Mononuclear cell (primary cell): ENCODE measurements around the gene LEMD3. TPM values are rescaled to one million over a fixed set of nuclear protein-coding genes. Genes with fewer than 3 reads are reported as not detected.

Source experiments
- H3K27me3 ChIP-seq: 2 replicates; pipeline ENCODE4 v1.6.0; 2011; ENCODE audit warnings: low read length, control low read depth; ENCODE audit not compliant: insufficient read depth
- H3K4me1 ChIP-seq: 2 replicates; pipeline ENCODE4 v1.5.1; 2011; ENCODE audit warnings: mild to moderate bottlenecking, low read length, control low read depth; ENCODE audit not compliant: insufficient read depth
- H3K4me3 ChIP-seq: 2 replicates; pipeline ENCODE4 v1.5.1; 2011; ENCODE audit warnings: mild to moderate bottlenecking, low read length, moderate library complexity
- H3K9me3 ChIP-seq: 2 replicates; pipeline ENCODE4 v1.5.1; 2011; ENCODE audit warnings: low read depth, mild to moderate bottlenecking, control low read depth, low read length
- total RNA-seq: library from RNA; depleted of rRNA; stranded (reverse); fragments of >200 nt; gene quantifications from one replicate; pipeline ENCODE4 v1.2.3, GENCODE V29; 2012

Gene LEMD3
- total RNA-seq, 1 donor, result 55.9 TPM

DNA sequence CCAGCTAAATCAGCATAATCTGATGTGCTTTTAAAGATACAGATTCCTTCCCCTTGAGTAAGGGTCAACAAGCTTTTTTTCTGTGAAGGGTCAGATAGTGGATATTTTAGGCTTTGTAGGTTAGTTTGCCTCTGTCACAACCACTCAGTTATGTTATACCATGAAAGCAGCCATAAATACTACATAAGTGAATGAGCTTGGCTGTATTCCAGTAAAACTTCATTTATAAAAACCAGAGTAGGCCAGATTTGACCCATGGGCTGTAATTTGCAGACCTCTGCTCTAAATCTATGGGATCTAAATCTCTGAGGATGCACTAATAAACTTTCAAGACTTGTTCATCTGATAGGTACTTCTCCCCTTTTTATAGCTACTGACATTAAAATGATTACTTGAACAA, 47.7 kb downstream of the LEMD3 start:
- Histone ChIP-seq H3K4me1 (no peaks in the 10 kb centered on the region), H3K9me3 (peaks cover 19% of the 10 kb centered on the region), H3K4me3 (no peak overlapping the region), H3K27me3 (no peaks in the 10 kb centered on the region)

DNA sequence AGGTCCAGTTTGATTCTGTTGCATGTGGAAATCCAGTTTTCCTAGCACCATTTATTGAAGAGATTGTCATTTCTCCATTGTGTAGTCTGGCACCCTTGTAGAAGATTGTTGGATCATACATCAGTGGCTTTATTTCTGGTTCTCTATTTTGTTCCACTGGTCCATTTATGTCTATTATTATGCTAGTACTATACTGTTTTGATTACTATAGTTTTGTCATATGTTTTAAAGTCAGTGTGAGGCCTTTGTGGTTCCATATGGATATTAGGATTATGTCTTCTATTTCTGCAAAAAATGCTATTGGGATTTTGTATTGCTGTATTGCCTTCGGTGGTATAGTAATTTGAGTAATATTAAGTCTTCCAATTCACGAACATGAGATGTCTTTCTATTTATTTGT, 51.4 kb downstream of the LEMD3 start:
- H3K4me1 ChIP-seq, result no peaks in the 10 kb centered on the region
- peaks cover 21% of the 10 kb centered on the region for H3K9me3 ChIP-seq
- H3K27me3 ChIP-seq, result no peaks in the 10 kb centered on the region
- H3K4me3 ChIP-seq, result no peak overlapping the region

DNA sequence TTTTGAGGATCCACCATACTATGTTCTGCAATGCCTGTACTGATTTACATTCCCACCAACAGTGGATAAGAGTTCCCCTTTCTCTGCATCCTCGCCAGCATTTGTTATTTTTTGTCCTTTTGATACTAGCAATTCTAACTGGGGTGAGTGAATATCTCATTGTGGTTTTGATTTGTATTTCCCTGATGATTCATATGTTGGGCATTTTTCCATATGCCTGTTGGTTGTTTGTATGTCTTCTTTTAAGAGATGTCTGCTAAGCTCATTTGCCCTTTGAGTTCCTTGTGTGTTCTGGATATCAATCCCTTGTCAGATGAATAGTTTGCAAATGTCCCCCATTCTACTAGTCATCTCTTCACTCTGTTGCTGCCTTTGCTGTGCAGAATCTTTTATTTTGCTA, 60.1 kb downstream of the LEMD3 start:
- Histone ChIP-seq H3K4me3 (no peak overlapping the region), H3K4me1 (no peaks in the 10 kb centered on the region), H3K9me3 (peaks cover 21% of the 10 kb centered on the region), H3K27me3 (no peaks in the 10 kb centered on the region)

DNA sequence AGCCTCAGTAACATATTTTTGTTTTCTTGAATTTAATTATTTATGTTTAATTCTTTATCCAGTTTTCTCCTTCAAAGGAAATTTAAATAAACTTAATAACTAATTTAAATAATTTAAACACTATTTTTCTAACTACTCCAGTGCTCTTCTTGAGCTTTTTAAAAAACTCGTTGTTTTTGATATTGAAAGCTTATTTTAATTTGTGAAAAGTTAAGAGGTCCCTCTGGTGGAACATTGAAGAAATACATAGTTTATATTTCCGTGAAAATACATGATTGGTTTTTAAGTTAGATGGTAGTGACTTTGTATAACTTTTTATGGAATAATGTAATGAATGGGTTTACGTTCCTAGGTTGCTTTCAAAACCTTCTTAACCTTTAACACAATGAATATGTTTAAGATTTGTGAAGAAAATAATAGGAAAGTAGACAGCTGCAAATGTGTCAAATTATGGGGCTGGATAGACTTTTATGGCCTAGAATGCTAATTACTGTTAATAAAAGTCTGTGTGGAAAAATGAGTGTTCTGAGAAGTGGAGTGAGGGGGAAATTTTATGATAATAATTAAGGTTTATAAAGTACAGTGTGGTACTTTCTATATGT, 63.2 kb downstream of the LEMD3 start:
- H3K27me3 ChIP-seq, result no peaks in the 10 kb centered on the region
- H3K4me3 ChIP-seq, result no peak overlapping the region

DNA sequence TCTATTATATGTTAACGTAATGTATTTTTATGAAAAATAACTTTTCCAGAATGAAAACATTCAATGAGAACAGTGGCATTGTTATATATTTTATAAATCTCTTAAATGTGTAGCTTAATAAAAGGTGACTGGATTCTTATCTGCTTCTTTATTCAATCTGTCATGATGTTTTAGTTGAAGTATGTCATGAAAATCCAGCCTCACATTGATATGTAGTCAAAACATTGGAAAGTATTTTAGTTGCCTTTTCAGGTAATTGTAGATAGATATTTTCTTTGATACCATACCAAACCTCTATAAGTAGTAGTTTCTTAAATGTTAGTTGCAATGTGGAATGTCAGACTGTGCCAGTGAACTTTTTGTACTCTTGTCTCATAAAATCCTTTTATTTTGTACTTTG, 67.8 kb downstream of the LEMD3 start:
- Histone ChIP-seq H3K4me3 (no peak overlapping the region), H3K4me1 (no peaks in the 10 kb centered on the region), H3K9me3 (no peaks in the 10 kb centered on the region), H3K27me3 (no peaks in the 10 kb centered on the region)

More for the DNA sequence above, 63.2 kb downstream of the LEMD3 start:
- Histone ChIP-seq H3K4me1 (no peaks in the 10 kb centered on the region), H3K9me3 (peaks cover 21% of the 10 kb centered on the region)

DNA sequence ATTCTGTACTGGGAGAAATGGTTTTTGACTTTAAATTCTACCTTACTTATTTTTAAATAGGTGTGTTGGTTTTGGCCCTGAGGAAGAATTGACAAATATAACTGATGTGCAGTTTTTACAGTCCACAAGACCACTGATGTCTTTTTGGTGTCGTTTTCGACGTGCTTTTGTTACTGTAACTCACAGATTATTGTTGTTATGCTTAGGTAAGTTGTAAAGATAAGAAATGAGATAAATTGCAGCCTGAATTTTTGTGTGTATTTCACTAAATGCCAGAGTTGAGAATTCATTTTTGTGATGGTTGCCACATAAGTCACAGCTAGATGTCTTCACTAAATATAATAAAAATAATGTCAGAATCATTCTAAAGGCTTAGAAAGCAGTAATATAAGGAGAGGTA, 69.2 kb downstream of the LEMD3 start:
- Histone ChIP-seq H3K4me1 (no peaks in the 10 kb centered on the region), H3K4me3 (no peak overlapping the region), H3K27me3 (no peaks in the 10 kb centered on the region), H3K9me3 (no peaks in the 10 kb centered on the region)

DNA sequence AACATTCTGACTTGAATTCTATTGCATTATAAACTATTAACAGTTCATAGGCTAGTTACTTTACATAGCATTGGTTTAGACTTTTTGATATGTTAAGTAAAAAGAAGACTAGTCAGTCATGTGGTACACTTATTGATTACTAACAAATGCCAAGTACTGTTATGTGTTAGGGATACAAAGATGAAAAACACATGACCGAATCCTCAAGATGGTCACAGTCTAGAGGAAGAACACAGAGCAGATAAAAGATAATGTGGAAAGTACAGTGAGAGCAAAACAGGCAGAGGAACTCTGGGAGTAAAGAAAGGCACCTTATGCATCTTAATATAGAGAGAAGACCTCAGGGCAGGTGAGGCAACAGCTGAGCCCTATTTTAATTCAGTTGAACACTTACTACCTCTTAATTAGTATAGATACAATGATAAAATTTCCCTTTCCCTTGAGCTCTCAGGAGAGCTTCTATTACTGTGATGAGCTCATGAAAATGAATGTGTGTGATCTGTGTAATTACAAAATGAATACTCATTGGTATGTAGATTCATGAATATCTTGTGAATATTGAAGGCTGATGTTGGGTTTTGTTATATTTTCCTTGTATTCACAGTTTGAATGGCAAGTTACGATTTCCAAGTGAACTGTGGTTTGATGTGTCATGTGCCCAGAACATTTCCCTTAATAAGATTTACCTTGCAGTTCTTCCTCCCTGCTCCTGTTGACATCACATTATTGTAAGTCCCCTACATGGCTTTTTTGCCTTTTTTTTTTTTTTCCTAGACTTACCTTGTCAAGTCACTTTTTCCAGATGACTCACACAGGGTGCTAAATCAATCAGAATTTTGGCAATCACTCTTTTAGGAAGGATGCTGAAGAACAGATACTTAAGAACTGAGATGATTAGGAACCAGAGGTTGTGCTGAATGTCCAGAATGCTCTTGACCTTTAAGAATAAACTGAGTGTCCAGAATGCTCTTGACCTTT, 79.6 kb downstream of the LEMD3 start:
- Histone ChIP-seq H3K4me3 (no peak overlapping the region), H3K27me3 (no peaks in the 10 kb centered on the region), H3K9me3 (no peaks in the 10 kb centered on the region), H3K4me1 (no peaks in the 10 kb centered on the region)

DNA sequence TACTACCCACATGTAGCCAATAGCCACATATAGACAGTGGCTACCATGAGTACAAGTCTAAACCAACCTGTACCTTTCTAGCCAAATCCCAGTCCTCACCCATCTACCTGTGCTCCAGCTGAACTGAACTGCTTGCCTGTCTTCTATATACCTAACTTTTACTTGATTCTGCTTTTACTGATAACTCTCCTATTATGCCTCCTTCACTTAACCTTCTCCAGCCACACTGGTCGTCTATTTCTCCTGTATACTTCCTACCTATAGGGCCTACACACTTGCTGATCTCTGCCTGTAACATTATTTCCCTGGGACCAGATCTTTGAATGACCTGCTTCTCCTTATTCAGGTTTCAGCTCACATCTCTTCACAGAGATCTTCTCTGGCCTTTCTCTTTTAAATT, 83.1 kb downstream of the LEMD3 start:
- H3K9me3 ChIP-seq, result no peaks in the 10 kb centered on the region
- H3K27me3 ChIP-seq, result no peaks in the 10 kb centered on the region
- H3K4me1 ChIP-seq, result no peaks in the 10 kb centered on the region
- no peak overlapping the region for H3K4me3 ChIP-seq

DNA sequence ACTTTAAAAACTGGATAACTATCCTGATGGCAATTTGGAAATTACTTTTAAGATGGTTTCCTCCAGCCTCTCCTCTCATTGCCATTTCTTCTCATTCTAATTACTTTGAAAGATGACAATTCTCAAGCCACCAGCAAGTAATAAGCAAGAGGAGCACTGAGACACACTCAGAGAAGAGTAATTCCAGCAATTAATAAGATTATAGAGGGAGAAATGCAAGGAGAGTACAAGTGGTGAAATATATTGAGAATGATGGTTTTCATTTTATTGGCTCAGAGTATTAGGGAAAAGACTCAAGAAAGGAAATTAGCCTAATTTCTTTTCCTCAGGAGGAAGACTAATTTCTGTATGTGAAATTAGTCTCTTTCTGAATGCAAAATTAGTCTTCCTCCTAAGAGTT, 88.6 kb downstream of the LEMD3 start:
- Histone ChIP-seq H3K4me1 (no peaks in the 10 kb centered on the region), H3K27me3 (no peaks in the 10 kb centered on the region), H3K4me3 (no peak overlapping the region), H3K9me3 (no peaks in the 10 kb centered on the region)

DNA sequence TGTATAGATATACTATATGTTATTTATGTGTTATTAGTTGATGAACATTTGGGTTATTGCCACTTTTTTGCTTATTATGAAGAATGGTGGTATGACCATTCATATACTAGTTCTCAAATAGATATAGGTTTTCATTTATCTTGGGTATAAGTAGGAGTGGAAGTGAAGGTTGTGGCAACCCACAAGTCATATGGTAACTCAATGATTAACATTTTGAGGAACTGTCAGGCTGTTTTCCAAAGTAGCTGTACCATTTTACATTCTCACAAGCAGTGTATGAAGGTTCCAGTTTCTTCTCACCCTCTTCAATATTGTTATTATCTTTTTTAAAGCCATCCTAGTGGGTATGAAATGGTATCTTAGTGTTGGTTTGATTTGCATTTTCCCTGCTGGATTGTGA, 90.1 kb downstream of the LEMD3 start:
- no peak overlapping the region for H3K4me3 ChIP-seq
- no peaks in the 10 kb centered on the region for H3K27me3 ChIP-seq
- no peaks in the 10 kb centered on the region for H3K9me3 ChIP-seq
- H3K4me1 ChIP-seq, result no peaks in the 10 kb centered on the region

DNA sequence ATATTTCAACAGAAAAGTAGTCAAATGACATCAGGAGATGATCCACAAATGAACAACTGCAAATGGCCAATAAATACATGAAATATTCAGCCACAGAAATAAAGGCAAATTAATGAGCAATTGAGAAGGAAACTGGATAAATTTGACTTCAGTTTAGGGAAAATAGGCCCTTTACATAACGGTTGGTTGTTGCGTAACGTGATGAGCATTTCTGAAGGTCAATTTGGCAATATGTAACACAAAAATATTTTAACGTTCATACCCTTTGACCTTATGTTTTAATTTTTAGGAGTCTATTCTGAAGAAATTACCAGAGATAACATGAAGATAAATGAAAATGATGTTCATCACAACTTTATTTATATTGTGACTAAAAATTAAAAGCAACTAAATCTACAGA, 94.4 kb downstream of the LEMD3 start:
- Histone ChIP-seq H3K27me3 (no peaks in the 10 kb centered on the region), H3K9me3 (no peaks in the 10 kb centered on the region), H3K4me3 (no peak overlapping the region), H3K4me1 (no peaks in the 10 kb centered on the region)

DNA sequence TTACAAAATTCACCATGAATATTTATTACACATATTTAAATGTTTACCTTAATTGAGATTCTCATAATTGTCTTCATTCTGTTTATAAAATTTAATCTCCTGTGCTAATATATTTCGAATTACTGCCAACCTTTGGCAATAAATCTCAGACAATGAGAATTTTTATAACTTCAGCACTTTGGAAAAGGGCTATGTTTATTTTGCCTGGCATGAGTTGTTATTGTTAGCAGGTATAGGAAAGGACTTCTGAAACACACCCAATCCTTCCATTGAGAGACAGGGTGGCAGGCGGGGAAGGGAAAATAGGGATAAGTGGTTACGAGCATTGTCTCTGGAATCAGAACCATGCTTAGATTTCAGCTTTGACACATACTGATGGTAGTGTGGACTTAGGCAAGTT, 97.0 kb downstream of the LEMD3 start:
- Histone ChIP-seq H3K27me3 (no peaks in the 10 kb centered on the region), H3K9me3 (no peaks in the 10 kb centered on the region), H3K4me3 (no peak overlapping the region), H3K4me1 (no peaks in the 10 kb centered on the region)

DNA sequence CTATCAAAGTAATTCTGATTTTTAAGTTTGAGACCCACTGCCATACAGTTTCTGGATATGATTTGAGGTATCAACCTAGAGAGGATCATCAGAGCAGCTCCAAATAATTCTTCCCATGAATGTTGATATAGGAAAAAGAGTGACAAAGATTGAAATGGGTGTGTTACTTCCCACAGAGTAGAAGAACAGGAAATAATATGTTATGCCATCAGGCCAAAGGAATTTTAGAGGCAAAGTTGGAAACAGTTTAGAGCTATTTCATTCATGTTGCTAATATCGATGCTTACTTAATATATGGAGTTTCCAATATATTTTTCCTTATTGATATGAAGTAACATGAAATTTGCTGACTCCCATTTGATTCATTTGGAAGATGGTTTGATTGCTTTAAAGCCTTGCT, 100.2 kb downstream of the LEMD3 start:
- no peaks in the 10 kb centered on the region for H3K4me1 ChIP-seq
- no peaks in the 10 kb centered on the region for H3K9me3 ChIP-seq
- peaks cover 3% of the 10 kb centered on the region for H3K27me3 ChIP-seq
- H3K4me3 ChIP-seq, result no peak overlapping the region

DNA sequence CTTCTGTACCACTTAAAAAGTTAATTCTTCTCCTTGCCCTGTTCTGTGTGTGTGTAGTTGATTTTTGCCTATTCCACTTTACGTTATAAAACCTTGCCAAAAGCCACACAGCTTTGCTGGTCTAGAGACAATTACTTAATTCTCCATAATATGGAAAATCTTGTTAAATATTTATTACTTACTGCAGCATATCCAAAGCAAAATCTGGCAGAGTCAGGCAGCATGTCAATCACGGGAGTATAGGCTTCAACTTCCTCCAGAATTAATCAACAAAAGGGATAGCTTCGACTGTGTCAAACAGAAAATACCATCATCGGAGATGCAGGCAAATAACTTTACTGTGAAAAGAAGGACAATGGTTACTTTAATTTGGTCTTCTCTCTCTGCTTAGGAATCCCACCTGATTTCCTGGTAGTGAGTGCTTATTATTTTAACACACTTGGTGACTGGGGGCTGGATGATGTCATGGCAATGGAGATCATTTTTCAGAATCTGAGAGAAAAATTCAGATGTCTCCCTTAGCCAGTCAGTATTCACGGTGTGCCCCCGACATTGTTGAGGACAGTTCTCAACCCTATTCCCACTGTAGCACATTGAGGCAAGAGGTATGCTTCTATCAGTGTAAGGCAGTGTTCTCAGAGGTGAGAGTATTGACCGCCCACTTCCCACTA, 105.4 kb downstream of the LEMD3 start:
- Histone ChIP-seq H3K9me3 (no peaks in the 10 kb centered on the region), H3K27me3 (peaks cover 13% of the 10 kb centered on the region), H3K4me3 (no peak overlapping the region), H3K4me1 (peaks cover 18% of the 10 kb centered on the region)

DNA sequence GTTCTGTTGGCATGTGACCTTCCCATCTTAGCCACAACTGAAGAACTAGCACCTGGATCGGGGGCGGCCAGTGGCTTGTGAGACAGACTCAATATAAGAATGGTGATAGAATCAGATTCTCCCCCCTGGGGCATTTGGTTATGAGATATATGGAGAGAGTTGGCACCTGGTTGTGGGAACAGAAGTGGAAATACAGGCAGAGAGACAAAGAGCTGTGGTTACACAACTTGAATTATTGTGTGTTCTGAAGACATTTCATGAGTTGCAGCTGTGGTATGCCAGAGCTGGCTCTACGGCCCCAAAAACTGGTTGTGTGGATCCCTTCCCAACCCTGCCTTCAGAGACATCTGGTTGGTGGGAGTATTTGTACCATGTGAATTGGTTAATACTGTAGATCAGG, 106.2 kb downstream of the LEMD3 start:
- no peaks in the 10 kb centered on the region for H3K9me3 ChIP-seq
- peaks cover 19% of the 10 kb centered on the region for H3K27me3 ChIP-seq
- H3K4me3 ChIP-seq, result no peak overlapping the region
- H3K4me1 ChIP-seq, result peaks cover 18% of the 10 kb centered on the region
